KMS-11 (cell line): Measurements from ENCODE around the gene ARID4B.

ENCODE experiments used
- H2AFZ ChIP-seq: fragments of 200-600 bp; sonication (generic); 2 replicates; pipeline ENCODE4 v1.6.1; 2016; ENCODE audit warnings: antibody characterized with exemption, mixed run types, low read depth
- H3K27ac ChIP-seq: fragments of 200-600 bp; sonication (generic); 2 replicates; pipeline ENCODE4 v1.6.1; 2016; ENCODE audit warnings: mild to moderate bottlenecking, mixed run types
- H3K27me3 ChIP-seq: fragments of 200-600 bp; sonication (generic); 2 replicates; pipeline ENCODE4 v1.6.1; 2017; ENCODE audit warnings: mild to moderate bottlenecking, low read depth, mixed run types, moderate library complexity; ENCODE audit not compliant: insufficient read depth
- H3K36me3 ChIP-seq: fragments of 200-600 bp; sonication (generic); 2 replicates; pipeline ENCODE4 v1.6.1; 2017; ENCODE audit warnings: mild to moderate bottlenecking, mixed run types; ENCODE audit not compliant: insufficient read depth
- H3K4me1 ChIP-seq: fragments of 200-600 bp; sonication (generic); 2 replicates; pipeline ENCODE4 v1.6.1; 2016; ENCODE audit warnings: mild to moderate bottlenecking, low read depth, mixed run types; ENCODE audit not compliant: poor library complexity, severe bottlenecking
- H3K4me2 ChIP-seq: fragments of 200-600 bp; sonication (generic); 2 replicates; pipeline ENCODE4 v1.7.0; 2016; ENCODE audit warnings: mild to moderate bottlenecking, mixed run types
- H3K4me3 ChIP-seq: fragments of 200-600 bp; sonication (generic); IDR thresholded peaks from 2 replicates; pipeline ENCODE4 v1.6.1; 2017; ENCODE audit warnings: low read depth, low read length, mixed read lengths; ENCODE audit not compliant: insufficient read depth
- H3K79me2 ChIP-seq: fragments of 200-600 bp; sonication (generic); 2 replicates; pipeline ENCODE4 v1.6.1; 2016; ENCODE audit warnings: low read depth, mixed run types; ENCODE audit not compliant: insufficient read depth
- H3K9ac ChIP-seq: fragments of 200-600 bp; sonication (generic); 2 replicates; pipeline ENCODE4 v1.6.1; 2016; ENCODE audit warnings: mild to moderate bottlenecking, mixed run types
- H4K20me1 ChIP-seq: fragments of 200-600 bp; sonication (generic); 2 replicates; pipeline ENCODE4 v1.6.1; 2016; ENCODE audit warnings: mild to moderate bottlenecking, mixed run types; ENCODE audit not compliant: insufficient read depth
- CTCF ChIP-seq: fragments of 200-600 bp; sonication (generic); conservative IDR thresholded peaks from 2 replicates; pipeline ENCODE4 v1.6.1; 2017; ENCODE audit warnings: low read depth, mild to moderate bottlenecking, antibody characterized with exemption, low read length, moderate library complexity, mixed read lengths

Gene ARID4B

DNA sequence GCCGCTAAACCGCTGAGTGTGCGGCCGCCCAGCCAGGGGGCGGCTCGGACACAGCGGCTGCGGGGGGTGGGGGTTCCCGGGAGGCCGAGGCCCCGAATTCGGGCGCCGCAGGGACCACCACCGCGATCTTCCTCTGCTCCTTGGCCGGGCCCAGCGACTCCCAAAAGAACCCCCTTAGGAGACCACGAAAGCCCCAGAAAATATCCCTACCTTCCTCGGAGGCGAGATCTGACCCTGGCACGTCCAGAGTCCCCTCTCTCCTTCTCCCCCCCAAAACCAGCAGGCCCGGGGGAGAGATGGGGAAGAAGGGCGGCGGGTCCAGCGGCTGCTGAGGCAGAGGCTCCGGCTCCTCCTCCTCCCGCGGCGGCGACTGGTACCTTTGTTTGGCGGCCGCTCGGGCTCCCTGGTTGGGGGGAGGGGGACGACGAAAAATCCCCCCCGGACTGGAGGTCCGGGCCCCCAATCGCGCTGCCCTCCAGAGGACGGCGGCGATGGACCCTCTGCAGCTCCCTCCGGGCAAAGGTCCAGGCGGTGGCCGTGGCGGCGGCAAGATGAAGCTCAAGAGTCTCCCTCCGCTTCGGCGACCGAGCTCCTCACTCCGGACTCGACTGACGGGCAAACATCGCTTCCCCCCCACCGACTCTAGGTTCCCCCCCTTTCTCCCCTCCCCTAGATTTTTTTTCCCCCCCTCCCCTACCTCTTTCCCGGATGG, at the start of gene ARID4B:
Gene ARID4B, minus strand, starts transcription at position 621 of the 712 bp plus-strand sequence. CDS start 1,260 bp downstream, outside the sequence.
- Histone ChIP-seq H3K27ac (peak within 1 kb of the TSS; percentile 67), H3K4me2 (peak within 1 kb of the TSS; percentile 93), H3K4me1 (peaks cover 42% of the 10 kb centered on the region), H4K20me1 (peaks cover 27% of the 10 kb centered on the region), H3K4me3 (peak within 1 kb of the TSS; percentile 88), H3K79me2 (peaks cover 86% of the 10 kb centered on the region), H3K27me3 (no peaks in the 10 kb centered on the region), H3K9ac (peak within 1 kb of the TSS; percentile 75), H3K36me3 (no peaks in the 10 kb centered on the region), H2AFZ (peak within 1 kb of the TSS; percentile 67)
- TF ChIP-seq CTCF = no peak

GRCh38 chr1:235375919-235376605, 48.1 kb upstream of the ARID4B start:
- Histone ChIP-seq H4K20me1 (no peaks in the 10 kb centered on the region), H3K9ac (no peak overlapping the region), H3K4me2 (no peak overlapping the region), H3K36me3 (no peaks in the 10 kb centered on the region), H3K4me1 (no peaks in the 10 kb centered on the region), H3K27ac (no peak overlapping the region), H2AFZ (no peak overlapping the region), H3K27me3 (no peaks in the 10 kb centered on the region), H3K79me2 (peaks cover 12% of the 10 kb centered on the region; the same call in 1 of the 2 replicates), H3K4me3 (no peak overlapping the region)
- no peak for TF ChIP-seq CTCF

GRCh38 chr1:235369802-235370201, 41.8 kb upstream of the ARID4B start:
- Histone ChIP-seq H4K20me1 (no peaks in the 10 kb centered on the region), H2AFZ (no peak overlapping the region), H3K4me2 (no peak overlapping the region), H3K4me1 (peaks cover 14% of the 10 kb centered on the region), H3K79me2 (peaks cover 26% of the 10 kb centered on the region; the same call in 1 of the 2 replicates), H3K9ac (no peak overlapping the region), H3K27ac (no peak overlapping the region), H3K27me3 (no peaks in the 10 kb centered on the region), H3K4me3 (no peak overlapping the region), H3K36me3 (no peaks in the 10 kb centered on the region)
- no peak for TF ChIP-seq CTCF

DNA sequence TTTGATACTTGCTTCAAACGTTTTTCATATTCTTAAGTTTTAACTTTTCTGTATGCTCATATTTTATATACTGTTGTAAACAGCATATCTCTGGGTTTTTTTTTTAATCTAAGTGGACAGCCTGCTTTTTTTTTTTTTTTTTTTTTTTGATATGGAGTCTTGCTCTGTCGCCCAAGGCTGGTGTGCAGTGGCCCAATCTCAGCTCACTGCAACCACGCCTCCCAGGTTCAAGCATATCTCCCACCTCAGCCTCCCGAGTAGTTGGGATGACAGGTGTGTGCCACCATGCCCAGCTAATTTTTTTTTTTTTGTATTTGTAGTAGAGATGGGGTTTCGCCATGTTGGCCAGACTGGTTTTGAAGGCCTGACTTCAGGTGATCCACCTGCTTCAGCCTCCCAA, 40.4 kb upstream of the ARID4B start:
- Histone ChIP-seq H3K27ac (no peak overlapping the region), H3K79me2 (peaks cover 26% of the 10 kb centered on the region; the same call in 1 of the 2 replicates), H3K27me3 (no peaks in the 10 kb centered on the region), H3K4me2 (peak overlapping the region; percentile 65; the same call in 1 of the 2 replicates), H3K4me3 (no peak overlapping the region), H3K4me1 (peaks cover 14% of the 10 kb centered on the region), H4K20me1 (no peaks in the 10 kb centered on the region), H3K36me3 (no peaks in the 10 kb centered on the region), H3K9ac (no peak overlapping the region), H2AFZ (no peak overlapping the region)
- TF ChIP-seq CTCF = no peak
